RWPE2 (cell line): ENCODE measurements around the gene SOX8.
"Not testable (repeated sequence)": the region's sequence is repeated elsewhere in the genome, so short reads cannot be mapped to it uniquely, and the experiment has no call there.

ENCODE experiments used
- ATAC-seq: fragments of 200-7000 bp; cut with Tn5 transposase; 3 replicates; pipeline ENCODE4 v1.9.1; 2021; ENCODE audit warnings: low read depth
- DNase-seq: peaks from one replicate; pipeline ENCODE4 v3.0.0-alpha.2; 2020; ENCODE audit warnings: low spot score
- H3K27ac ChIP-seq: fragments of 450-650 bp; 2 replicates; pipeline ENCODE4 v1.5.1; 2017; ENCODE audit warnings: mild to moderate bottlenecking; ENCODE audit not compliant: poor library complexity, severe bottlenecking
- H3K27me3 ChIP-seq: fragments of 250-450 bp; sonication (Bioruptor Pico); 2 replicates; pipeline ENCODE4 v1.5.1; 2021; ENCODE audit warnings: mild to moderate bottlenecking, moderate library complexity; ENCODE audit not compliant: insufficient read depth, poor library complexity, severe bottlenecking
- H3K36me3 ChIP-seq: fragments of 250-450 bp; sonication (Bioruptor Pico); 2 replicates; pipeline ENCODE4 v1.5.1; 2020; ENCODE audit warnings: low read depth, mild to moderate bottlenecking, moderate library complexity
- H3K4me1 ChIP-seq: fragments of 250-450 bp; sonication (Bioruptor Pico); 2 replicates; pipeline ENCODE4 v1.5.1; 2021; ENCODE audit warnings: mild to moderate bottlenecking, moderate library complexity; ENCODE audit not compliant: insufficient read depth, poor library complexity, severe bottlenecking
- H3K4me3 ChIP-seq: fragments of 250-450 bp; sonication (Bioruptor Pico); 2 replicates; pipeline ENCODE4 v1.5.1; 2021; ENCODE audit warnings: mild to moderate bottlenecking, moderate library complexity; ENCODE audit not compliant: severe bottlenecking
- H3K9me3 ChIP-seq: fragments of 250-450 bp; sonication (Bioruptor Pico); 2 replicates; pipeline ENCODE4 v1.5.1; 2021; ENCODE audit warnings: mild to moderate bottlenecking, moderate library complexity; ENCODE audit not compliant: severe bottlenecking
- TF ChIP-seq, protein P1 (sequence below): fragments of 450-650 bp; IDR thresholded peaks from one replicate; pipeline ENCODE4 v1.5.1; 2017; ENCODE audit warnings: mild to moderate bottlenecking, moderate library complexity; ENCODE audit not compliant: poor library complexity, severe bottlenecking

The SOX8 gene

GRCh38 chr16:947255-947921 is 34.2 kb upstream of the SOX8 start:
- DNase-seq = no peak
- H3K27me3 ChIP-seq = no peaks in the 10 kb centered on the region

GRCh38 chr16:947922-948303 is 33.7 kb upstream of the SOX8 start:
- not testable (repeated sequence) for H3K9me3 ChIP-seq, ATAC-seq, H3K4me1 ChIP-seq, H3K27me3 ChIP-seq, H3K27ac ChIP-seq, H3K4me3 ChIP-seq, DNase-seq, H3K36me3 ChIP-seq

More at GRCh38 chr16:947255-947921, 34.2 kb upstream of the SOX8 start:
- Histone ChIP-seq H3K27ac (no peak overlapping the region), H3K36me3 (no peaks in the 10 kb centered on the region), H3K4me1 (no peaks in the 10 kb centered on the region), H3K9me3 (no peaks in the 10 kb centered on the region), H3K4me3 (no peak overlapping the region)
- no peak for ATAC-seq
- TF ChIP-seq, protein P1, sequence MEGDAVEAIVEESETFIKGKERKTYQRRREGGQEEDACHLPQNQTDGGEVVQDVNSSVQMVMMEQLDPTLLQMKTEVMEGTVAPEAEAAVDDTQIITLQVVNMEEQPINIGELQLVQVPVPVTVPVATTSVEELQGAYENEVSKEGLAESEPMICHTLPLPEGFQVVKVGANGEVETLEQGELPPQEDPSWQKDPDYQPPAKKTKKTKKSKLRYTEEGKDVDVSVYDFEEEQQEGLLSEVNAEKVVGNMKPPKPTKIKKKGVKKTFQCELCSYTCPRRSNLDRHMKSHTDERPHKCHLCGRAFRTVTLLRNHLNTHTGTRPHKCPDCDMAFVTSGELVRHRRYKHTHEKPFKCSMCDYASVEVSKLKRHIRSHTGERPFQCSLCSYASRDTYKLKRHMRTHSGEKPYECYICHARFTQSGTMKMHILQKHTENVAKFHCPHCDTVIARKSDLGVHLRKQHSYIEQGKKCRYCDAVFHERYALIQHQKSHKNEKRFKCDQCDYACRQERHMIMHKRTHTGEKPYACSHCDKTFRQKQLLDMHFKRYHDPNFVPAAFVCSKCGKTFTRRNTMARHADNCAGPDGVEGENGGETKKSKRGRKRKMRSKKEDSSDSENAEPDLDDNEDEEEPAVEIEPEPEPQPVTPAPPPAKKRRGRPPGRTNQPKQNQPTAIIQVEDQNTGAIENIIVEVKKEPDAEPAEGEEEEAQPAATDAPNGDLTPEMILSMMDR = no peak

- not testable (repeated sequence) for H3K36me3 ChIP-seq, H3K4me1 ChIP-seq
Measured at GRCh38 chr16:948767-949166, 32.8 kb upstream of the SOX8 start.

DNA sequence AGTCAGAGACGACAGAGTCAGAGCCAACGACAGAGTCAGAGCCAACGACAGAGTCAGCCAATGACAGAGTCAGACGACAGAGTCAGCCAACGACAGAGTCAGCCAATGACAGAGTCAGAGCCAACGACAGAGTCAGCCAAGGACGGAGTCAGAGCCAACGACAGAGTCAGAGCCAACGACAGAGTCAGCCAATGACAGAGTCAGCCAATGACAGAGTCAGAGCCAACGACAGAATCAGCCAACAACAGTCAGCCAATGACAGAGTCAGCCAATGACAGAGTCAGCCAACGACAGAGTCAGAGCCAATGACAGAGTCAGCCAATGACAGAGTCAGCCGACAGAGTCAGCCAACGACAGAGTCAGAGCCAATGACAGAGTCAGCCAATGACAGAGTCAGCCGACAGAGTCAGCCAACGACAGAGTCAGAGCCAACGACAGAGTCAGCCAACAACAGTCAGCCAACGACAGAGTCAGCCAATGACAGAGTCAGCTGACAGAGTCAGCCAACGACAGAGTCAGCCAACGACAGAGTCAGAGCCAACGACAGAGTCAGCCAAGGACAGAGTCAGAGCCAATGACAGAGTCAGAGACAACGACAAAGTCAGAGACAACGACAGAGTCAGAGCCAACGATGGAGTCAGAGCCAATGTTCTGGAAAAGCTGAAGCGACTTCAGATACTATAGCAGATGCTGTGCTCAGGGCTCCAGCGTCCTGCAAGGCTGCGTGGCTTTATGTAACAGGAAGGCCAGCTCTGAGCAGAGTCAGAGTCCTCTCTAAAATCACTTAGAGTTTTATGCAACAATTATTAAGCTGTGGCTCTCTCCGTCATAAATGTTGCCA is 30.6 kb upstream of the SOX8 start:
- not testable (repeated sequence) for H3K27me3 ChIP-seq, H3K4me3 ChIP-seq, DNase-seq, ATAC-seq, H3K4me1 ChIP-seq, H3K27ac ChIP-seq, H3K9me3 ChIP-seq, H3K36me3 ChIP-seq

More at GRCh38 chr16:948767-949166, 32.8 kb upstream of the SOX8 start:
- H3K27ac ChIP-seq, ATAC-seq, H3K4me3 ChIP-seq, DNase-seq, H3K9me3 ChIP-seq, H3K27me3 ChIP-seq: not testable (repeated sequence)

DNA sequence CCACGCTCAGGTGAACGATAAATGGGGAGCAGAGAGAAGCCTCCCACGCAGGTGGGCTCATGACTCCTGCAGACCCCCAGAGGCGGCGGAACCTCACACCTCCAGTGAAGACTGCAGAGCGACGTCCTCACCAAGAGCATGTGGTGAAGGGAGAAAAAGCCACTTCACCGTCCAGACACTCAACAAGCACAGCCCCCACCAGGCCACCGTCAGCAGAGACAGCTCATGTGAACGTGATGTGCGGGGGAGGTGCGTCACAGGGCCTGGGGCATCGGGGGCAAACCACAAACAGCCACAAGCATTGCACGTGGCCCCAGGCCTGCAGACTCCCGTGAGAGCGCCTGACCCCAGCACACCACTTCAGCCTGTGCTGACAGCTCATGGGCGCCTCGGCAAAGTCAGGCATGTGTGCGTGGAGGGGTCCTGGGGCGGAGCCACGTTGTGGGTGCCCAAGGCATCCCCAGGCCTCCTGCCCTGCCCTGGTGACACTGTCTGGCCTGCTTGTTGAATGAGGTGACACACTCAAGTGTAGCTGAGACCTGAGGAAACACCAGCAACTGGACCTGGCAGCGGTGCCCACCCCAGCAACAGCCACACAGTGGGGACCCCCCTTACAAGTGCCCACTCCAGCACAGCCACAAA is 29.8 kb upstream of the SOX8 start:
- Histone ChIP-seq H3K36me3 (no peaks in the 10 kb centered on the region), H3K27me3 (no peaks in the 10 kb centered on the region), H3K4me1 (no peaks in the 10 kb centered on the region), H3K9me3 (no peaks in the 10 kb centered on the region), H3K4me3 (no peak overlapping the region), H3K27ac (no peak overlapping the region)
- DNase-seq (no peak), ATAC-seq (no peak)
- TF ChIP-seq, protein P1 = no peak

DNA sequence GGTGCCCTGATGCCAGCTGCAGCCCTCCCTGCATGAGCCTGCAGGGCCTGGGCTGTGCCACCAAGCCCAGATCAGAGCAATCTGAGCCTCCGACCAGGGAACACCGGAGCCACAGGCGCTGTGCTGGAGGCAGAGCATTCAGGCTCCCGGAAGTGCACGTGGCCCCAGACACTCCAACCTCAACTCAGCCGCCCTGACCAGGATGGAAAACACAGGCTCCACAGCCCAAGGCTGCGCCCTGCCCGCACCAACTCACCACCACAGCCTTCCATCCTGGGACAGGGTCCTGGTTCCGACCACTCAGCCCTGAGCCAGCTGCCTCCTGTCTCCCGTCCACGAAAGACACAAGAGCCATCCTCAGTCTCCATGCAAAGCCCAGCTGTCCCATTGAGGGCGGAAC is 29.2 kb upstream of the SOX8 start:
- no peak for ATAC-seq

DNA sequence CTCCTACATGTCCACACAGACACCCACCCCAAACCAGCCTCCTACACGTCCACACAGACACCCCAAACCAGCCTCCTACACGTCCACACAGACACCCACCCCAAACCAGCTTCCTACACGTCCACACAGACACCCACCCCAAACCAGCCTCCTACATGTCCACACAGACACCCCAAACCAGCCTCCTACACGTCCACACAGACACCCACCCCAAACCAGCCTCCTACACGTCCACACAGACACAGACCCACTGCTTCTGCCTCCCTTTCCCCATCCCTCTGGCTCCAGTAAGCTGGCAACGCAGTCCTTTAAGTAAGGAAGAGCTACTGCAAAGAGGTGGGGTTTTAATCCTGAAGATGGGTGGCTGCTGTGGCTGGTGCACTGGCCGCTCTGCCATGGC is 27.8 kb upstream of the SOX8 start:
- not testable (repeated sequence) for H3K9me3 ChIP-seq, ATAC-seq, H3K27me3 ChIP-seq, DNase-seq, H3K4me1 ChIP-seq, H3K36me3 ChIP-seq, H3K27ac ChIP-seq, H3K4me3 ChIP-seq

More for the DNA sequence above, 29.2 kb upstream of the SOX8 start:
- Histone ChIP-seq H3K27me3 (no peaks in the 10 kb centered on the region), H3K9me3 (no peaks in the 10 kb centered on the region), H3K36me3 (no peaks in the 10 kb centered on the region), H3K27ac (no peak overlapping the region), H3K4me3 (no peak overlapping the region), H3K4me1 (no peaks in the 10 kb centered on the region)
- TF ChIP-seq, protein P1 = no peak
- DNase-seq = no peak

- not testable (repeated sequence) for H3K27ac ChIP-seq, H3K4me3 ChIP-seq, DNase-seq, H3K36me3 ChIP-seq, H3K27me3 ChIP-seq, ATAC-seq, H3K9me3 ChIP-seq, H3K4me1 ChIP-seq
Measured at GRCh38 chr16:955766-956165, 25.8 kb upstream of the SOX8 start.
